HepG2 (cell line): ENCODE results near the gene TFAP2B. TPM values are rescaled to one million over a fixed set of nuclear protein-coding genes. Genes with fewer than 3 reads are reported as not detected.

Experiments
- ATAC-seq: fragments of 200-7000 bp; cut with Tn5 transposase; 3 replicates; pipeline ENCODE4 v1.9.1; 2020; ENCODE audit warnings: mild to moderate bottlenecking, moderate library complexity
- BruUV-seq: library from RNA; stranded (reverse); fragments of 400-500 nt; replicated peaks from 2 replicates; lab custom pipeline; 2021; lab: Mats Ljungman, UMichigan
- CTCF ChIA-PET: fragments of 300-600 bp; formaldehyde crosslinking; extraction: SDS; loops from one replicate; lab custom pipeline; 2021; ENCODE audit warnings: low total read pairs, inconsistent platforms, low intra/inter-chr PET ratio; lab: Yijun Ruan, JAX
- POLR2A ChIA-PET: fragments of 350-600 bp; sonication (Branson Sonifier 250); formaldehyde crosslinking; loops from one replicate; lab custom pipeline; 2020; ENCODE audit warnings: antibody characterized with exemption, inconsistent platforms; lab: Yijun Ruan, JAX
- DNase-seq: peaks from one replicate; pipeline ENCODE4 v3.0.0-alpha.2; 2015; ENCODE audit warnings: low spot score
- FAIRE-seq: peaks from 3 replicates; lab custom pipeline; 2011; peaks lifted over from hg19 to GRCh38; lab: Jason Lieb, UNC
- H2AFZ ChIP-seq: one replicate; pipeline ENCODE4 v1.6.1; 2011; ENCODE audit warnings: low read length, inconsistent platforms
- H3K27ac ChIP-seq: fragments of 300-600 bp; 3 replicates; pipeline ENCODE4 v1.8.0; 2011; ENCODE audit warnings: mixed run types, mild to moderate bottlenecking, mixed read lengths, low read length, inconsistent platforms; ENCODE audit not compliant: insufficient read depth; ENCODE audit errors: extremely low read length
- H3K27me3 ChIP-seq, 2 experiments: fragments of 200-600 bp in 1 of 2; 2 replicates in 1 of 2; 3 replicates in 1 of 2; pipeline versions ENCODE4 v1.6.0 to v1.8.0; 2011; ENCODE audit warnings: low read length in 2 of 2, mild to moderate bottlenecking in 2 of 2, moderate library complexity in 2 of 2, inconsistent platforms in 1 of 2; ENCODE audit not compliant: insufficient read depth in 2 of 2, control insufficient read depth in 1 of 2
- H3K36me3 ChIP-seq, 2 experiments: fragments of 200-600 bp in 1 of 2; replicated peaks in 1 of 2; 2 replicates in 1 of 2; 3 replicates in 1 of 2; pipeline versions ENCODE4 v1.5.1 to v1.8.0; 2011; ENCODE audit warnings: low read length in 2 of 2, inconsistent platforms in 1 of 2; ENCODE audit not compliant: insufficient read depth in 2 of 2, control insufficient read depth in 1 of 2
- H3K4me1 ChIP-seq: 2 replicates; pipeline ENCODE4 v1.5.1; 2012; ENCODE audit warnings: low read length, inconsistent platforms; ENCODE audit not compliant: insufficient read depth
- H3K4me2 ChIP-seq: 2 replicates; pipeline ENCODE4 v1.6.0; 2011; ENCODE audit warnings: low read depth, low read length, inconsistent platforms
- H3K4me3 ChIP-seq, 3 experiments: fragments of 200-600 bp in 1 of 3; sonication (generic), shearing (Covaris generic) in 1 of 3; replicated peaks in 1 of 3; 2 replicates each; pipeline ENCODE4 v1.5.1; 2011 to 2016; ENCODE audit warnings: low read length in 3 of 3, inconsistent platforms in 2 of 3, low read depth in 2 of 3, mild to moderate bottlenecking in 2 of 3, control low read depth in 1 of 3, mixed read lengths in 1 of 3; ENCODE audit not compliant: insufficient read depth in 1 of 3
- H3K79me2 ChIP-seq: one replicate; pipeline ENCODE4 v1.6.1; 2011; ENCODE audit warnings: low read length, inconsistent platforms; ENCODE audit not compliant: insufficient read depth
- H3K9ac ChIP-seq: 2 replicates; pipeline ENCODE4 v1.6.0; 2011; ENCODE audit warnings: mild to moderate bottlenecking, low read depth, low read length, inconsistent platforms; ENCODE audit not compliant: insufficient read depth
- H3K9me3 ChIP-seq: 2 replicates; pipeline ENCODE4 v1.5.1; 2012; ENCODE audit warnings: mild to moderate bottlenecking, low read length
- H4K20me1 ChIP-seq: 2 replicates; pipeline ENCODE4 v1.6.0; 2011; ENCODE audit warnings: inconsistent platforms, mild to moderate bottlenecking, low read length, moderate library complexity; ENCODE audit not compliant: insufficient read depth
- ETV6 ChIP-seq: sonication (generic); formaldehyde crosslinking; conservative IDR thresholded peaks from 2 replicates; pipeline ENCODE4 v1.4.0; 2020; ENCODE audit warnings: missing genetic modification reagents
- NCOA1 ChIP-seq: sonication (generic); formaldehyde crosslinking; IDR thresholded peaks from 2 replicates; pipeline ENCODE4 v1.9.0; 2021; ENCODE audit warnings: missing genetic modification reagents
- RARA ChIP-seq: IDR thresholded peaks from 2 replicates; pipeline ENCODE4 v1.6.1; 2016; ENCODE audit warnings: missing genetic modification reagents, missing compliant biosample characterization
- TAF1 ChIP-seq: sonication (generic); formaldehyde crosslinking; IDR thresholded peaks from 2 replicates; pipeline ENCODE4 v1.4.0; 2020; ENCODE audit warnings: missing genetic modification reagents
- ZNF496 ChIP-seq: sonication (generic); formaldehyde crosslinking; IDR thresholded peaks from 2 replicates; pipeline ENCODE4 v1.8.1; 2023; ENCODE audit warnings: mild to moderate bottlenecking, moderate library complexity, missing genetic modification reagents; ENCODE audit not compliant: insufficient replicate concordance
- ZNF687 ChIP-seq: sonication (generic); formaldehyde crosslinking; IDR thresholded peaks from 2 replicates; pipeline ENCODE4 v1.5.1; 2020; ENCODE audit warnings: mild to moderate bottlenecking, missing genetic modification reagents, moderate library complexity
- ZNF761 ChIP-seq: sonication (generic); formaldehyde crosslinking; conservative IDR thresholded peaks from 2 replicates; pipeline ENCODE4 v1.4.0; 2020; ENCODE audit warnings: mild to moderate bottlenecking, missing genetic modification reagents
- ZSCAN22 ChIP-seq: sonication (generic); formaldehyde crosslinking; IDR thresholded peaks from 2 replicates; pipeline ENCODE4 v1.4.0; 2020; ENCODE audit warnings: mild to moderate bottlenecking, missing genetic modification reagents
- ZSCAN5A ChIP-seq: sonication (generic); formaldehyde crosslinking; IDR thresholded peaks from 2 replicates; pipeline ENCODE4 v1.8.0; 2022; ENCODE audit warnings: mild to moderate bottlenecking, missing genetic modification reagents, borderline replicate concordance
- WGBS: methylation state at CpG from one replicate; pipeline ENCODE4 v1.1.6; 2017; ENCODE audit warnings: low lambda C conversion rate; 5-methylcytosine and 5-hydroxymethylcytosine counted together
- in situ Hi-C: cut with HindIII; loops from 2 replicates; pipeline ENCODE4 v1.10.0; 2017; ENCODE audit warnings: low pct_unique_long_range_greater_than_20kb; ENCODE audit not compliant: extremely low pct_ligation_motif_present
- intact Hi-C: fragments of 100-400 bp; cut with micrococcal nuclease; formaldehyde crosslinking; loops from one replicate; pipeline ENCODE4 v1.10.0; 2022; ENCODE audit not compliant: unreplicated experiment
- polyA plus RNA-seq, 8 experiments: library from polyadenylated mRNA; depleted of rRNA in 3 of 8; stranded (reverse) in 7 of 8; unstranded in 1 of 8; fragments of >200 nt; fragmentation: Illumina TruSeq in 4 of 8; extraction: Trizol in 4 of 8; gene quantifications; 2 replicates each; pipeline versions ENCODE4 v1.2.1 to v1.2.3, GENCODE V29; 2011 to 2016; ENCODE audit warnings: low read depth in 4 of 8, missing spikeins in 1 of 8, mixed read lengths in 1 of 8; ENCODE audit not compliant: insufficient read depth in 1 of 8
- total RNA-seq, 5 experiments: library from RNA; depleted of rRNA; stranded (reverse); fragments of >200 nt; fragmentation: Illumina TruSeq; extraction: Trizol; gene quantifications; 2 replicates each; pipeline ENCODE4 v1.2.3, GENCODE V29; 2016; ENCODE audit warnings: low read depth in 1 of 5
- TF ChIP-seq, protein P1 (sequence below): sonication (generic); formaldehyde crosslinking; IDR thresholded peaks from 2 replicates; pipeline ENCODE4 v1.4.0; 2020; ENCODE audit warnings: missing genetic modification reagents
- TF ChIP-seq, protein P2 (sequence below): sonication (generic); formaldehyde crosslinking; IDR thresholded peaks from 2 replicates; pipeline ENCODE4 v1.4.0; 2020; ENCODE audit warnings: missing genetic modification reagents, mild to moderate bottlenecking, borderline replicate concordance

Gene TFAP2B
- total and polyA plus RNA-seq, 2 of the 13 experiments (the other 11 are each of a cell fraction or from before 2014, with no cell fraction given) = not detected

DNA sequence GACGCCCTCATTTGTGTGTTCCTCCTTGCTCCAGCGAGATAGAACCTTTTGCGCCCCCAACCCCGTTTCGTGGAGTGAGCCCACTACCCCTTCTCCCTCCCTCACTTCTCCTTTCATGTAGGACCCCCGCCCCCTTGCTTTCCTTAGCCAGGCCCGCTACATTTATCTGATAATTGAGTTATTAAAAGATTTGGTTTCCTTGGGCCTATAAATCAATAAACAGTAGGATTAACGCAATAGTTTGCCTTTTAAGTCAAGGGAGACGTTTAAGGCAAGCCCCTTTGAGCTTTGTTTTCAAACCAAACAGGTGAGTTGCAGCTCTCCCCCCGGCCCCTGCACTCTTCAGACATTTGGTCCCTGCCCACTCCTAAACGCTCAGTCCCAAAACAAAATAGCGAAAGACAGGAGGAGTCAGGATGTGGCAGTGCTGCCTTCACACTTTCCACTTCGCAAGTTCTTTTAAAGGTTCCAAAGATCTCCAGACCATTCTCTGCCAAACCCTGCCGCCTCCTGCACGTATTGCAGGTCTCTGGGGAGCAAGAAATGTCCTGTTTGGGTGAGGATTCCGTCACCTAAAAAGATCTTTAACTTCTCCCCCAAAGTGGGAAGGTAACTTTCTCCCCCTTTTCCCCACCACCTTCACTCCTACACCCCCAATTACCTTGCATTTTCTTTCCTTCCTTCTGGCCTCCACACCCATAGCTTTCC, 27.6 kb downstream of the TFAP2B start (continued):
- TF ChIP-seq, protein P1, sequence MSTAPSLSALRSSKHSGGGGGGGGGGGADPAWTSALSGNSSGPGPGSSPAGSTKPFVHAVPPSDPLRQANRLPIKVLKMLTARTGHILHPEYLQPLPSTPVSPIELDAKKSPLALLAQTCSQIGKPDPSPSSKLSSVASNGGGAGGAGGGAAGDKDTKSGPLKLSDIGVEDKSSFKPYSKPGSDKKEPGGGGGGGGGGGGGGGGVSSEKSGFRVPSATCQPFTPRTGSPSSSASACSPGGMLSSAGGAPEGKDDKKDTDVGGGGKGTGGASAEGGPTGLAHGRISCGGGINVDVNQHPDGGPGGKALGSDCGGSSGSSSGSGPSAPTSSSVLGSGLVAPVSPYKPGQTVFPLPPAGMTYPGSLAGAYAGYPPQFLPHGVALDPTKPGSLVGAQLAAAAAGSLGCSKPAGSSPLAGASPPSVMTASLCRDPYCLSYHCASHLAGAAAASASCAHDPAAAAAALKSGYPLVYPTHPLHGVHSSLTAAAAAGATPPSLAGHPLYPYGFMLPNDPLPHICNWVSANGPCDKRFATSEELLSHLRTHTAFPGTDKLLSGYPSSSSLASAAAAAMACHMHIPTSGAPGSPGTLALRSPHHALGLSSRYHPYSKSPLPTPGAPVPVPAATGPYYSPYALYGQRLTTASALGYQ = no peak

- no TSS peak for BruUV-seq
- peaks cover 2 to 62% of the 10 kb centered on the region in 2 experiments; a peak in 4 of 5 replicates for H3K27me3 ChIP-seq
- H3K4me3 ChIP-seq = no peak overlapping the region
- WGBS = 3% methylated on average over 8 of the region's 8 CpGs
- H3K36me3 ChIP-seq = no peaks in the 10 kb centered on the region
- no peak overlapping the region for H2AFZ ChIP-seq
- CTCF ChIA-PET = no interaction called here
- ATAC-seq (no peak), FAIRE-seq (no peak), DNase-seq (no peak)
- no peak overlapping the region for H3K27ac ChIP-seq
- H4K20me1 ChIP-seq = no peaks in the 10 kb centered on the region
- no peaks in the 10 kb centered on the region for H3K79me2 ChIP-seq
- POLR2A ChIA-PET = no interaction called here
- no peaks in the 10 kb centered on the region for H3K4me1 ChIP-seq
- in situ Hi-C loops = no loop called here
- no peaks in the 10 kb centered on the region for H3K9me3 ChIP-seq
- no peak overlapping the region for H3K4me2 ChIP-seq
- intact Hi-C loops = no loop called here
- H3K9ac ChIP-seq = no peak overlapping the region
- no peak for TF ChIP-seq ZNF496 (CRISPR knock-in tag)
- TF ChIP-seq, protein P2, sequence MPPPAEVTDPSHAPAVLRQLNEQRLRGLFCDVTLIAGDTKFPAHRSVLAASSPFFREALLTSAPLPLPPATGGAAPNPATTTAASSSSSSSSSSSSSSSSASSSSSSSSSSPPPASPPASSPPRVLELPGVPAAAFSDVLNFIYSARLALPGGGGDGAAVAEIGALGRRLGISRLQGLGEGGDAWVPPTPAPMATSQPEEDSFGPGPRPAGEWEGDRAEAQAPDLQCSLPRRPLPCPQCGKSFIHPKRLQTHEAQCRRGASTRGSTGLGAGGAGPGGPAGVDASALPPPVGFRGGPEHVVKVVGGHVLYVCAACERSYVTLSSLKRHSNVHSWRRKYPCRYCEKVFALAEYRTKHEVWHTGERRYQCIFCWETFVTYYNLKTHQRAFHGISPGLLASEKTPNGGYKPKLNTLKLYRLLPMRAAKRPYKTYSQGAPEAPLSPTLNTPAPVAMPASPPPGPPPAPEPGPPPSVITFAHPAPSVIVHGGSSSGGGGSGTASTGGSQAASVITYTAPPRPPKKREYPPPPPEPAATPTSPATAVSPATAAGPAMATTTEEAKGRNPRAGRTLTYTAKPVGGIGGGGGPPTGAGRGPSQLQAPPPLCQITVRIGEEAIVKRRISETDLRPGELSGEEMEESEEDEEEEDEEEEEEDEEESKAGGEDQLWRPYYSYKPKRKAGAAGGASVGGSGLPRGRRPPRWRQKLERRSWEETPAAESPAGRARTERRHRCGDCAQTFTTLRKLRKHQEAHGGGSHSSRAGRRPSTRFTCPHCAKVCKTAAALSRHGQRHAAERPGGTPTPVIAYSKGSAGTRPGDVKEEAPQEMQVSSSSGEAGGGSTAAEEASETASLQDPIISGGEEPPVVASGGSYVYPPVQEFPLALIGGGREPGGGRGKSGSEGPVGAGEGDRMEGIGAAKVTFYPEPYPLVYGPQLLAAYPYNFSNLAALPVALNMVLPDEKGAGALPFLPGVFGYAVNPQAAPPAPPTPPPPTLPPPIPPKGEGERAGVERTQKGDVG (CRISPR knock-in tag) = no peak
- TF ChIP-seq ZNF761 = no peak
- no peak for TF ChIP-seq NCOA1
- no peak for TF ChIP-seq RARA
- TF ChIP-seq ZSCAN5A (CRISPR knock-in tag) = no peak
- no peak for TF ChIP-seq ZSCAN22 (CRISPR knock-in tag)
- no peak for TF ChIP-seq ETV6 (CRISPR knock-in tag)
- TF ChIP-seq ZNF687 (CRISPR knock-in tag) = no peak
- no peak for TF ChIP-seq TAF1
These were observed 28.1 kb downstream of the TFAP2B start for GRCh38 chr6:50846852-50847155.
